Body of pancreas (tissue), 4 donors: ENCODE measurements around the gene POLR1E.

ENCODE experiments used
- CTCF ChIP-seq, 7 experiments: fragments of 450-650 bp in 4 of 7; fragments of 200-600 bp in 3 of 7; sonication (generic) in 3 of 7; IDR thresholded peaks; one replicate each; pipeline ENCODE4 v1.5.1; 2016 to 2019; ENCODE audit warnings: antibody characterized with exemption in 7 of 7
- POLR2A ChIP-seq, 3 donors: fragments of 450-650 bp; IDR thresholded peaks; one replicate each; pipeline ENCODE4 v1.6.1; 2016; ENCODE audit warnings: antibody characterized with exemption in 3 of 3, mild to moderate bottlenecking in 2 of 3

- TF ChIP-seq POLR2A (IDR thresholded peaks at IDR 0.05) = no peak
- TF ChIP-seq CTCF (IDR thresholded peaks at IDR 0.05) = no peak
Measured at GRCh38 chr9:37437621-37438020, 48.1 kb upstream of the POLR1E start.
